ENCODE measurements around the gene SLC36A4. TPM values are rescaled to one million over a fixed set of nuclear protein-coding genes. Genes with fewer than 3 reads are reported as not detected.

Gene SLC36A4
- total RNA-seq, 2 experiments from 2014 or later: 15.9 to 16.4 TPM

- no peak overlapping the region for H3K27ac Mint-ChIP-seq
- intact Hi-C loops (cut with DNase I, micrococcal nuclease): no loop called here
- Histone ChIP-seq H3K27me3 (ENCODE audit: control insufficient read depth in 1 of 2, insufficient read depth in 2 of 2, low read length in 2 of 2) (no peaks in the 10 kb centered on the region), H3K4me3 (ENCODE audit: low read length) (no peak overlapping the region), H3K36me3 (ENCODE audit: insufficient read depth, low read length) (no peaks in the 10 kb centered on the region), H3K4me1 (ENCODE audit: insufficient read depth, low read length) (no peaks in the 10 kb centered on the region), H3K9me3 (ENCODE audit: control insufficient read depth in 1 of 2, insufficient read depth in 1 of 2, low read length in 2 of 2) (no peaks in the 10 kb centered on the region), H3K27ac (ENCODE audit: low read depth in 1 of 2, low read length in 2 of 2) (no peak overlapping the region)
- no peak overlapping the region for H3K4me3 Mint-ChIP-seq
- H3K36me3 Mint-ChIP-seq (ENCODE audit: low read depth): peaks cover 11% of the 10 kb centered on the region
- no peak for TF ChIP-seq CTCF (IDR thresholded peaks at IDR 0.05)
- ATAC-seq (ENCODE audit: poor library complexity) (no peak), DNase-seq (no peak)
- ChIA-PET POLR2A (no interaction called here), CTCF (no interaction called here)
- no peaks in the 10 kb centered on the region for H3K9me3 Mint-ChIP-seq
- H3K4me1 Mint-ChIP-seq (ENCODE audit: low read depth): no peaks in the 10 kb centered on the region
- H3K27me3 Mint-ChIP-seq: peaks cover 6% of the 10 kb centered on the region
These were observed 66.1 kb downstream of the SLC36A4 start for GRCh38 chr11:93131709-93132108.

- no peaks in the 10 kb centered on the region for H3K9me3 ChIP-seq (ENCODE audit: control insufficient read depth in 1 of 2, insufficient read depth in 1 of 2, low read length in 2 of 2)
- Mint-ChIP-seq H3K4me3 (no peak overlapping the region), H3K27ac (no peak overlapping the region), H3K36me3 (ENCODE audit: low read depth) (no peaks in the 10 kb centered on the region), H3K9me3 (peaks cover 3% of the 10 kb centered on the region), H3K27me3 (peaks cover 6% of the 10 kb centered on the region), H3K4me1 (ENCODE audit: low read depth) (no peaks in the 10 kb centered on the region)
- DNase-seq (no peak), ATAC-seq (ENCODE audit: poor library complexity) (no peak)
- CTCF ChIA-PET: no interaction called here
- H3K36me3 ChIP-seq (ENCODE audit: insufficient read depth, low read length): no peaks in the 10 kb centered on the region
- no peak overlapping the region for H3K27ac ChIP-seq (ENCODE audit: low read depth in 1 of 2, low read length in 2 of 2)
- no peak overlapping the region for H3K4me3 ChIP-seq (ENCODE audit: low read length)
- H3K4me1 ChIP-seq (ENCODE audit: insufficient read depth, low read length): no peaks in the 10 kb centered on the region
- intact Hi-C loops (cut with DNase I, micrococcal nuclease): no loop called here
- no peaks in the 10 kb centered on the region for H3K27me3 ChIP-seq (ENCODE audit: control insufficient read depth in 1 of 2, insufficient read depth in 2 of 2, low read length in 2 of 2)
- POLR2A ChIA-PET: no interaction called here
- no peak for TF ChIP-seq CTCF (IDR thresholded peaks at IDR 0.05)
These were observed 69.2 kb downstream of the SLC36A4 start for GRCh38 chr11:93128574-93128973.

DNA sequence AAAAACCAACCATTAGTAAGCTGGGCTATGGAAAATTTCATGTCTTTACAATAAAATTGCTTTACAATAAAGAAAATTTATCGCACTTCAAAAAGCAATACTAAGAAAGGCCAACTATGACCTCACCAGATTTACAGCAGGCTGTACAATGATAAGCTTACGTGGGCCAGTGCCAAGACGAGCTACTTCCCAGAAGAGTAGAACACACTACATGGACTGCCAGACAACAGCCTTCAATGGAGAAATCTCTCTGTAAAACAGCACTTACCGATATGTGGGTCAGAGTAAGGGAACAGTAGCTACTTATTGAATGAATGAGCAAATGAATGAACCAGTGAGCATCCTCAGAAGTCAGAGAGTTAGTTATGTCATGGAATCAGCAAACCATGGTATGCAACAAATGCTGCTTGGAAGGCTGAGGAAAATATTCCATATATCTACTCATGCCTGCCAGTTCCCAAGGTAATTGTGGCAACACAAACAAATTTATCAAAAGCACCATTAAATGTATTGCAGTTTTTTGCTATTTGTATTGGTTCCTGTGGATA, 74.4 kb downstream of the SLC36A4 start:
- POLR2A ChIA-PET: no interaction called here
- Mint-ChIP-seq H3K27ac (no peak overlapping the region), H3K27me3 (peaks cover 6% of the 10 kb centered on the region), H3K36me3 (ENCODE audit: low read depth) (no peaks in the 10 kb centered on the region), H3K4me3 (no peak overlapping the region), H3K4me1 (ENCODE audit: low read depth) (no peaks in the 10 kb centered on the region), H3K9me3 (peaks cover 3% of the 10 kb centered on the region)
- H3K9me3 ChIP-seq (ENCODE audit: control insufficient read depth in 1 of 2, insufficient read depth in 1 of 2, low read length in 2 of 2): no peaks in the 10 kb centered on the region
- no peak for DNase-seq
- intact Hi-C loops (cut with DNase I, micrococcal nuclease): no loop called here
- no peak for TF ChIP-seq CTCF (IDR thresholded peaks at IDR 0.05)
- no peak overlapping the region for H3K27ac ChIP-seq (ENCODE audit: low read depth in 1 of 2, low read length in 2 of 2)
- H3K27me3 ChIP-seq (ENCODE audit: control insufficient read depth in 1 of 2, insufficient read depth in 2 of 2, low read length in 2 of 2): no peaks in the 10 kb centered on the region
- CTCF ChIA-PET: no interaction called here
- ATAC-seq (ENCODE audit: poor library complexity): no peak
- no peaks in the 10 kb centered on the region for H3K4me1 ChIP-seq (ENCODE audit: insufficient read depth, low read length)
- H3K36me3 ChIP-seq (ENCODE audit: insufficient read depth, low read length): no peaks in the 10 kb centered on the region
- no peak overlapping the region for H3K4me3 ChIP-seq (ENCODE audit: low read length)
